ENCODE results near the gene BAZ2B. TPM values are rescaled to one million over a fixed set of nuclear protein-coding genes. Genes with fewer than 3 reads are reported as not detected.

The BAZ2B gene
- total and polyA plus RNA-seq, 2 of the 13 experiments (the other 11 are each of a cell fraction or from before 2014, with no cell fraction given) = 14.0 to 15.1 TPM

GRCh38 chr2:159286709-159287441 lies 329.5 kb downstream of the BAZ2B start (continued):
- no peak for TF ChIP-seq ZNF839 (CRISPR knock-in tag; IDR thresholded peaks at IDR 0.05; ENCODE audit: borderline replicate concordance)
- peak; percentile 68; the same call in 1 of the 2 replicates for TF ChIP-seq STAT6 (CRISPR knock-in tag; IDR thresholded peaks at IDR 0.05; ENCODE audit: borderline replicate concordance)
- no peak for TF ChIP-seq MLXIP (CRISPR knock-in tag; IDR thresholded peaks at IDR 0.05; ENCODE audit: borderline replicate concordance)
- TF ChIP-seq SOX6 (IDR thresholded peaks at IDR 0.05) = no peak
- TF ChIP-seq SOX6 (CRISPR knock-in tag; IDR thresholded peaks at IDR 0.05) = no peak; the same call in 1 of the 2 replicates
- peak; percentile 73 for TF ChIP-seq ELF1 (CRISPR knock-in tag; IDR thresholded peaks at IDR 0.05)
- 0 out of 2 replicates have a peak, but pooled peaks have one; percentile 2 for TF ChIP-seq PAX8 (CRISPR knock-in tag; IDR thresholded peaks at IDR 0.05; ENCODE audit: borderline replicate concordance)
- no peak for TF ChIP-seq SIN3B (IDR thresholded peaks at IDR 0.05; ENCODE audit: low read length)
- no peak for TF ChIP-seq ATF5 (CRISPR knock-in tag; IDR thresholded peaks at IDR 0.05; ENCODE audit: low read depth)
- TF ChIP-seq HHEX (CRISPR knock-in tag; IDR thresholded peaks at IDR 0.05) = no peak
- TF ChIP-seq ZNF331 (CRISPR knock-in tag; IDR thresholded peaks at IDR 0.05) = no peak
- no peak for TF ChIP-seq ATM (IDR thresholded peaks at IDR 0.05; ENCODE audit: borderline replicate concordance)
- TF ChIP-seq SNAI1 (CRISPR knock-in tag; IDR thresholded peaks at IDR 0.05; ENCODE audit: borderline replicate concordance) = peak; percentile 73; the same call in 1 of the 2 replicates
- no peak for TF ChIP-seq ARNT (IDR thresholded peaks at IDR 0.05)
- TF ChIP-seq ATF1 (CRISPR knock-in tag; IDR thresholded peaks at IDR 0.05) = no peak
- no peak for TF ChIP-seq HNF1A (IDR thresholded peaks at IDR 0.05; ENCODE audit: low read depth)
- TF ChIP-seq HNF1A (CRISPR knock-in tag; IDR thresholded peaks at IDR 0.05; ENCODE audit: borderline replicate concordance) = no peak
- no peak for TF ChIP-seq MTA1 (CRISPR knock-in tag; IDR thresholded peaks at IDR 0.05; ENCODE audit: borderline replicate concordance)
- TF ChIP-seq SYNCRIP (IDR thresholded peaks at IDR 0.05; ENCODE audit: insufficient read depth, low read depth, low read length) = no peak
- TF ChIP-seq SP5 (CRISPR knock-in tag; IDR thresholded peaks at IDR 0.05; ENCODE audit: borderline replicate concordance, low read depth) = no peak
- TF ChIP-seq ZNF7 (CRISPR knock-in tag; IDR thresholded peaks at IDR 0.05) = no peak
